HCT116 (cell line): ENCODE measurements around the gene ANKRD2. TPM values are rescaled to one million over a fixed set of nuclear protein-coding genes. Genes with fewer than 3 reads are reported as not detected.

Experiments
- ATAC-seq: fragments of 200-7000 bp; cut with Tn5 transposase; 2 replicates; pipeline ENCODE4 v1.9.1; 2020; ENCODE audit warnings: mild to moderate bottlenecking, moderate library complexity
- BruUV-seq: library from RNA; stranded (reverse); fragments of 400-500 nt; replicated peaks from 2 replicates; lab custom pipeline; 2021; lab: Mats Ljungman, UMichigan
- CTCF ChIA-PET: fragments of 300-600 bp; sonication (Branson Sonifier 250); formaldehyde crosslinking; loops from one replicate; lab custom pipeline; 2021; ENCODE audit warnings: antibody characterized with exemption; lab: Charles Lee
- POLR2A ChIA-PET: fragments of 300-600, 350-600 bp; sonication (Branson Sonifier 250); formaldehyde crosslinking; loops from one replicate; lab custom pipeline; 2021; ENCODE audit warnings: antibody characterized with exemption; lab: Charles Lee
- RAD21 ChIA-PET, 2 experiments: fragments of 300-600 bp; sonication (Branson Sonifier 250); formaldehyde crosslinking; loops; one replicate each; lab custom pipeline; 2023; ENCODE audit warnings: low total read pairs in 2 of 2; ENCODE audit not compliant: uncharacterized antibody in 2 of 2, unreplicated experiment in 2 of 2, low non-redundant PET in 1 of 2; lab: Charles Lee
- DNase-seq: peaks from one replicate; pipeline ENCODE4 v3.0.0-alpha.2; 2010; ENCODE audit warnings: low read depth, low spot score
- H2AFZ ChIP-seq: fragments of 200-600 bp; shearing (Covaris generic), sonication (generic); 2 replicates; pipeline ENCODE4 v1.6.1; 2017; ENCODE audit warnings: low read depth, mixed run types, mixed read lengths, antibody characterized with exemption, low read length; ENCODE audit not compliant: poor library complexity, severe bottlenecking
- H3K27ac ChIP-seq: 2 replicates; pipeline ENCODE4 v1.5.1; 2012; ENCODE audit warnings: low read depth, low read length
- H3K27me3 ChIP-seq: fragments of 200-600 bp; sonication (generic); 2 replicates; pipeline ENCODE4 v1.6.1; 2016; ENCODE audit warnings: mixed run types, low read length, mixed read lengths; ENCODE audit not compliant: insufficient read depth
- H3K36me3 ChIP-seq, 2 experiments: fragments of 200-500 bp in 1 of 2; fragments of 200-600 bp in 1 of 2; sonication (Bioruptor generic) in 1 of 2; sonication (generic) in 1 of 2; 2 replicates each; pipeline versions ENCODE4 v1.5.1 to v1.6.1; 2014 to 2016; ENCODE audit warnings: low read length in 2 of 2, inconsistent platforms in 1 of 2, mixed read lengths in 1 of 2, mixed run types in 1 of 2; ENCODE audit not compliant: insufficient read depth in 2 of 2, control insufficient read depth in 1 of 2
- H3K4me1 ChIP-seq, 2 experiments: fragments of 200-600 bp in 1 of 2; sonication (generic) in 1 of 2; 2 replicates each; pipeline versions ENCODE4 v1.5.1 to v1.6.1; 2012 to 2017; ENCODE audit warnings: low read length in 2 of 2, inconsistent platforms in 1 of 2, mild to moderate bottlenecking in 1 of 2, mixed read lengths in 1 of 2, mixed run types in 1 of 2, moderate library complexity in 1 of 2; ENCODE audit not compliant: insufficient read depth in 2 of 2, control insufficient read depth in 1 of 2
- H3K4me2 ChIP-seq: fragments of 200-600 bp; sonication (generic); 2 replicates; pipeline ENCODE4 v1.6.1; 2017; ENCODE audit warnings: mixed run types, low read length, mixed read lengths
- H3K4me3 ChIP-seq, 2 experiments: fragments of 200-600 bp in 1 of 2; sonication (generic) in 1 of 2; replicated peaks in 1 of 2; 2 replicates each; pipeline ENCODE4 v1.5.1; 2011 to 2016; ENCODE audit warnings: low read length in 2 of 2, control low read depth in 1 of 2, low read depth in 1 of 2, mild to moderate bottlenecking in 1 of 2, mixed read lengths in 1 of 2, mixed run types in 1 of 2
- H3K79me2 ChIP-seq: fragments of 200-600 bp; sonication (generic); 2 replicates; pipeline ENCODE4 v1.6.1; 2017; ENCODE audit warnings: mild to moderate bottlenecking, mixed run types, low read length, moderate library complexity, mixed read lengths; ENCODE audit not compliant: insufficient read depth
- H3K9ac ChIP-seq: fragments of 200-600 bp; sonication (generic); 2 replicates; pipeline ENCODE4 v1.6.1; 2016; ENCODE audit warnings: low read length, mixed read lengths
- H3K9me2 ChIP-seq: fragments of 200-600 bp; sonication (generic), shearing (Covaris generic); 2 replicates; pipeline ENCODE4 v1.6.1; 2017; ENCODE audit warnings: mixed run types, mild to moderate bottlenecking, moderate library complexity; ENCODE audit not compliant: insufficient read depth
- H3K9me3 ChIP-seq, 2 experiments: fragments of 200-500 bp in 1 of 2; fragments of 200-600 bp in 1 of 2; sonication (Bioruptor generic) in 1 of 2; sonication (generic) in 1 of 2; 2 replicates each; pipeline ENCODE4 v1.6.1; 2014 to 2017; ENCODE audit warnings: low read length in 2 of 2, mixed read lengths in 2 of 2, inconsistent platforms in 1 of 2, low read depth in 1 of 2, mild to moderate bottlenecking in 1 of 2, mixed run types in 1 of 2, moderate library complexity in 1 of 2; ENCODE audit not compliant: control insufficient read depth in 1 of 2, insufficient read depth in 1 of 2
- H4K20me1 ChIP-seq: fragments of 200-600 bp; sonication (generic), shearing (Covaris generic); 2 replicates; pipeline ENCODE4 v1.6.1; 2017; ENCODE audit warnings: mixed run types, mild to moderate bottlenecking, moderate library complexity; ENCODE audit not compliant: insufficient read depth
- CEBPB ChIP-seq: IDR thresholded peaks from 2 replicates; pipeline ENCODE4 v1.6.1; 2012; ENCODE audit warnings: low read depth
- ELF1 ChIP-seq: IDR thresholded peaks from 2 replicates; pipeline ENCODE4 v1.6.1; 2012; ENCODE audit warnings: low read depth, borderline replicate concordance
- EZH2 ChIP-seq: fragments of 200-600 bp; sonication (generic); IDR thresholded peaks from 2 replicates; pipeline ENCODE4 v1.6.1; 2017; ENCODE audit warnings: antibody characterized with exemption, mixed run types
- FOSL1 ChIP-seq: IDR thresholded peaks from 2 replicates; pipeline ENCODE4 v1.6.1; 2012; ENCODE audit warnings: low read depth
- JUND ChIP-seq: IDR thresholded peaks from 2 replicates; pipeline ENCODE4 v1.6.1; 2012
- MAX ChIP-seq: IDR thresholded peaks from 2 replicates; pipeline ENCODE4 v1.6.1; 2012
- POLR2AphosphoS5 ChIP-seq: IDR thresholded peaks from 2 replicates; pipeline ENCODE4 v1.6.1; 2011; ENCODE audit warnings: mild to moderate bottlenecking, low read depth, low read length, moderate library complexity
- RAD21 ChIP-seq: IDR thresholded peaks from 2 replicates; pipeline ENCODE4 v1.6.1; 2012; ENCODE audit warnings: low read depth, mild to moderate bottlenecking
- ZNF274 ChIP-seq: fragments of 200-500 bp; sonication (Bioruptor generic); IDR thresholded peaks from 2 replicates; pipeline ENCODE4 v1.6.1; 2014; ENCODE audit warnings: mild to moderate bottlenecking, low read depth, low read length, inconsistent platforms
- intact Hi-C: fragments of 100-400 bp; cut with micrococcal nuclease; formaldehyde crosslinking; loops from 2 replicates; pipeline ENCODE4 v1.10.0; 2022
- total RNA-seq: library from RNA; stranded (reverse); gene quantifications from one replicate; pipeline ENCODE4 v1.2.1, GENCODE V29; 2021; ENCODE audit not compliant: unreplicated experiment

Gene ANKRD2
- total RNA-seq, 1 experiment from 2014 or later: 0.15 TPM

GRCh38 chr10:97578171-97578844 lies 5.7 kb downstream of the ANKRD2 start:
- ATAC-seq (no peak), DNase-seq (no peak)
- Histone ChIP-seq H3K9me3 (no peaks in the 10 kb centered on the region), H3K27ac (no peak overlapping the region), H3K4me1 (peaks cover 25 to 30% of the 10 kb centered on the region in 2 experiments), H2AFZ (no peak overlapping the region), H3K79me2 (no peaks in the 10 kb centered on the region), H3K4me2 (no peak overlapping the region), H4K20me1 (no peaks in the 10 kb centered on the region), H3K9ac (no peak overlapping the region), H3K36me3 (no peaks in the 10 kb centered on the region), H3K27me3 (no peaks in the 10 kb centered on the region), H3K4me3 (no peak overlapping the region), H3K9me2 (no peaks in the 10 kb centered on the region)
- TF ChIP-seq ZNF274 (no peak), MAX (no peak), JUND (no peak), POLR2AphosphoS5 (no peak), RAD21 (no peak), ELF1 (no peak), EZH2 (no peak), FOSL1 (no peak), CEBPB (no peak)
- no TSS peak for BruUV-seq
- intact Hi-C loops: no loop called here
- RAD21 ChIA-PET: no interaction called here
- POLR2A ChIA-PET: no interaction called here
- CTCF ChIA-PET: no interaction called here
